Measurements from ENCODE around the gene GTF3C1. TPM values are rescaled to one million over a fixed set of nuclear protein-coding genes. Genes with fewer than 3 reads are reported as not detected.

GTF3C1 gene
- polyA plus RNA-seq, 1 donor from 2014 or later, result 54.0 TPM

DNA sequence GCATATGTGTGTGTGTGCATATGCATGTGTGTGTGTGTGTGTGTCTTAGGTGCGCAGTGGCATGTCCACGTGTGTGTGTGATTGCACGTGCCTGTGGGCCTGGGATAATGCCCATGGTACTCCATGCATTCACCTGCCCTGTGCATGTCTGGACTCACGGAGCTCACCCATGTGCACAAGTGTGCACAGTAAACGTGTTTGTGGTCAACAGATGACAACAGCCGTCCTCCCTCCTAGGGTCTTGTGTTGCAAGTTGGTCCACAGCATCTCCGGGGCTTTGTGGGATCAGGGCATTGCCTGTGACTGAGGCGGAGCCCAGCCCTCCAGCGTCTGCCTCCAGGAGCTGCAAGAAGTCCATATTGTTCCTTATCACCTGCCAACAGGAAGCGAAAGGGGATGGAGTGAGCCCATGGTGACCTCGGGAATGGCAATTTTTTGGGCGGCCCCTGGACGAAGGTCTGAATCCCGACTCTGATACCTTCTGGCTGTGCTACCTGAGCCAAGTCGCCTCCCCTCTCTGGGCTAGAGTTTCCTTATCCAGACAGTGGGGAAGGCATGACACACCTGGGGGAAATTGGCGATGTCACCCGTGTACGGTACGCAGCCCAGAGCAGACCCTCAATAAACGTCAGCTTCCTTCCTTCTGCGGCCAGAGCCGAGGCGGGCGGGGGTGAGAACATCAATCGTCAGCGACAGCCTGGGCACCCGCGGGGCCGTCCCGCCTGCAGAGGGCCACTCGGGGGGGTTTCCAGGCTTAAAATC is 100.1 kb downstream of the GTF3C1 start:
- no peaks in the 10 kb centered on the region for H3F3A ChIP-seq (ENCODE audit: insufficient read depth, low read length, poor library complexity, severe bottlenecking)
- no peaks in the 10 kb centered on the region for H3K79me2 ChIP-seq (replicated peaks; ENCODE audit: insufficient read depth, low read length)
- TF ChIP-seq EP300 (conservative IDR thresholded peaks at IDR 0.05; ENCODE audit: poor library complexity, severe bottlenecking), result no peak
- TF ChIP-seq POLR2AphosphoS5 (IDR thresholded peaks at IDR 0.05), result no peak
- TF ChIP-seq, protein P1, sequence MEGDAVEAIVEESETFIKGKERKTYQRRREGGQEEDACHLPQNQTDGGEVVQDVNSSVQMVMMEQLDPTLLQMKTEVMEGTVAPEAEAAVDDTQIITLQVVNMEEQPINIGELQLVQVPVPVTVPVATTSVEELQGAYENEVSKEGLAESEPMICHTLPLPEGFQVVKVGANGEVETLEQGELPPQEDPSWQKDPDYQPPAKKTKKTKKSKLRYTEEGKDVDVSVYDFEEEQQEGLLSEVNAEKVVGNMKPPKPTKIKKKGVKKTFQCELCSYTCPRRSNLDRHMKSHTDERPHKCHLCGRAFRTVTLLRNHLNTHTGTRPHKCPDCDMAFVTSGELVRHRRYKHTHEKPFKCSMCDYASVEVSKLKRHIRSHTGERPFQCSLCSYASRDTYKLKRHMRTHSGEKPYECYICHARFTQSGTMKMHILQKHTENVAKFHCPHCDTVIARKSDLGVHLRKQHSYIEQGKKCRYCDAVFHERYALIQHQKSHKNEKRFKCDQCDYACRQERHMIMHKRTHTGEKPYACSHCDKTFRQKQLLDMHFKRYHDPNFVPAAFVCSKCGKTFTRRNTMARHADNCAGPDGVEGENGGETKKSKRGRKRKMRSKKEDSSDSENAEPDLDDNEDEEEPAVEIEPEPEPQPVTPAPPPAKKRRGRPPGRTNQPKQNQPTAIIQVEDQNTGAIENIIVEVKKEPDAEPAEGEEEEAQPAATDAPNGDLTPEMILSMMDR (IDR thresholded peaks at IDR 0.05; ENCODE audit: poor library complexity, severe bottlenecking), result no peak
- no peak for TF ChIP-seq MXI1 (conservative IDR thresholded peaks at IDR 0.05; ENCODE audit: poor library complexity, severe bottlenecking)
- no peak for TF ChIP-seq RAD21 (conservative IDR thresholded peaks at IDR 0.05)
- no peak for TF ChIP-seq EZH2 (IDR thresholded peaks at IDR 0.05; ENCODE audit: borderline replicate concordance, insufficient read depth, low read length, poor library complexity, severe bottlenecking)
- no peaks in the 10 kb centered on the region for H3K9me2 ChIP-seq (ENCODE audit: insufficient read depth, low read length)
- H4K20me1 ChIP-seq (ENCODE audit: insufficient read depth), result no peaks in the 10 kb centered on the region
- H3K9me3 ChIP-seq (ENCODE audit: low read length), result no peaks in the 10 kb centered on the region
- no peak overlapping the region for H3K4me3 ChIP-seq (ENCODE audit: low read length)
- no peaks in the 10 kb centered on the region for H3K36me3 ChIP-seq (ENCODE audit: insufficient read depth, low read length)
- H3K27ac ChIP-seq (ENCODE audit: low read length), result no peak overlapping the region
- H3K27me3 ChIP-seq (ENCODE audit: insufficient read depth, low read depth, low read length), result no peaks in the 10 kb centered on the region
- H3K4me2 ChIP-seq (ENCODE audit: low read length), result no peak overlapping the region
- H2AFZ ChIP-seq (ENCODE audit: low read depth, low read length), result no peak overlapping the region
- H3K9ac ChIP-seq (ENCODE audit: low read length), result no peak overlapping the region

DNA sequence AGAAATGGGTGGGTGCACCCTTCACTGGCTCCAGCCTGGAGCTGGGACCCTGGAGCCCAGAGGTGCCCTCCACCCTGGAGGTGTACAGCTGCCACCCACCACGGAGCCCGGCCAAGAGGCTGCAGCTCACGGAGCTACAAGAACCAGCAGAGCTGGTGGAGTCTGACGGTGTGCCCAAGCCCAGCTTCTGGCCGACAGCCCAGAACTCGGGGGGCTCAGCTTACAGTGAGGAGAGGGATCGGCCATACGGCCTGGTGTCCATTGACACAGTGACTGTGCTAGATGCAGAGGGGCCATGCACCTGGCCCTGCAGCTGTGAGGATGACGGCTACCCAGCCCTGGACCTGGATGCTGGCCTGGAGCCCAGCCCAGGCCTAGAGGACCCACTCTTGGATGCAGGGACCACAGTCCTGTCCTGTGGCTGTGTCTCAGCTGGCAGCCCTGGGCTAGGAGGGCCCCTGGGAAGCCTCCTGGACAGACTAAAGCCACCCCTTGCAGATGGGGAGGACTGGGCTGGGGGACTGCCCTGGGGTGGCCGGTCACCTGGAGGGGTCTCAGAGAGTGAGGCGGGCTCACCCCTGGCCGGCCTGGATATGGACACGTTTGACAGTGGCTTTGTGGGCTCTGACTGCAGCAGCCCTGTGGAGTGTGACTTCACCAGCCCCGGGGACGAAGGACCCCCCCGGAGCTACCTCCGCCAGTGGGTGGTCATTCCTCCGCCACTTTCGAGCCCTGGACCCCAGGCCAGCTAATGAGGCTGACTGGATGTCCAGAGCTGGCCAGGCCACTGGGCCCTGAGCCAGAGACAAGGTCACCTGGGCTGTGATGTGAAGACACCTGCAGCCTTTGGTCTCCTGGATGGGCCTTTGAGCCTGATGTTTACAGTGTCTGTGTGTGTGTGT is 100.9 kb downstream of the GTF3C1 start:
- Histone ChIP-seq H3K27me3 (ENCODE audit: insufficient read depth, low read depth, low read length) (no peaks in the 10 kb centered on the region), H3K79me2 (replicated peaks; ENCODE audit: insufficient read depth, low read length) (no peaks in the 10 kb centered on the region), H4K20me1 (ENCODE audit: insufficient read depth) (no peaks in the 10 kb centered on the region), H3K9ac (ENCODE audit: low read length) (no peak overlapping the region), H3K9me3 (ENCODE audit: low read length) (no peaks in the 10 kb centered on the region), H3F3A (ENCODE audit: insufficient read depth, low read length, poor library complexity, severe bottlenecking) (no peaks in the 10 kb centered on the region), H3K27ac (ENCODE audit: low read length) (no peak overlapping the region), H3K9me2 (ENCODE audit: insufficient read depth, low read length) (no peaks in the 10 kb centered on the region), H3K36me3 (ENCODE audit: insufficient read depth, low read length) (no peaks in the 10 kb centered on the region), H3K4me2 (ENCODE audit: low read length) (no peak overlapping the region), H3K4me3 (ENCODE audit: low read length) (no peak overlapping the region), H2AFZ (ENCODE audit: low read depth, low read length) (no peak overlapping the region)
- no peak for TF ChIP-seq RAD21 (conservative IDR thresholded peaks at IDR 0.05)
- TF ChIP-seq TAF1 (IDR thresholded peaks at IDR 0.05; ENCODE audit: low read depth), result no peak
- TF ChIP-seq, protein P1 (IDR thresholded peaks at IDR 0.05; ENCODE audit: poor library complexity, severe bottlenecking), result no peak
- TF ChIP-seq, protein P2, sequence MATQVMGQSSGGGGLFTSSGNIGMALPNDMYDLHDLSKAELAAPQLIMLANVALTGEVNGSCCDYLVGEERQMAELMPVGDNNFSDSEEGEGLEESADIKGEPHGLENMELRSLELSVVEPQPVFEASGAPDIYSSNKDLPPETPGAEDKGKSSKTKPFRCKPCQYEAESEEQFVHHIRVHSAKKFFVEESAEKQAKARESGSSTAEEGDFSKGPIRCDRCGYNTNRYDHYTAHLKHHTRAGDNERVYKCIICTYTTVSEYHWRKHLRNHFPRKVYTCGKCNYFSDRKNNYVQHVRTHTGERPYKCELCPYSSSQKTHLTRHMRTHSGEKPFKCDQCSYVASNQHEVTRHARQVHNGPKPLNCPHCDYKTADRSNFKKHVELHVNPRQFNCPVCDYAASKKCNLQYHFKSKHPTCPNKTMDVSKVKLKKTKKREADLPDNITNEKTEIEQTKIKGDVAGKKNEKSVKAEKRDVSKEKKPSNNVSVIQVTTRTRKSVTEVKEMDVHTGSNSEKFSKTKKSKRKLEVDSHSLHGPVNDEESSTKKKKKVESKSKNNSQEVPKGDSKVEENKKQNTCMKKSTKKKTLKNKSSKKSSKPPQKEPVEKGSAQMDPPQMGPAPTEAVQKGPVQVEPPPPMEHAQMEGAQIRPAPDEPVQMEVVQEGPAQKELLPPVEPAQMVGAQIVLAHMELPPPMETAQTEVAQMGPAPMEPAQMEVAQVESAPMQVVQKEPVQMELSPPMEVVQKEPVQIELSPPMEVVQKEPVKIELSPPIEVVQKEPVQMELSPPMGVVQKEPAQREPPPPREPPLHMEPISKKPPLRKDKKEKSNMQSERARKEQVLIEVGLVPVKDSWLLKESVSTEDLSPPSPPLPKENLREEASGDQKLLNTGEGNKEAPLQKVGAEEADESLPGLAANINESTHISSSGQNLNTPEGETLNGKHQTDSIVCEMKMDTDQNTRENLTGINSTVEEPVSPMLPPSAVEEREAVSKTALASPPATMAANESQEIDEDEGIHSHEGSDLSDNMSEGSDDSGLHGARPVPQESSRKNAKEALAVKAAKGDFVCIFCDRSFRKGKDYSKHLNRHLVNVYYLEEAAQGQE (IDR thresholded peaks at IDR 0.05; ENCODE audit: borderline replicate concordance), result no peak
- TF ChIP-seq EZH2 (IDR thresholded peaks at IDR 0.05; ENCODE audit: borderline replicate concordance, insufficient read depth, low read length, poor library complexity, severe bottlenecking), result no peak
- TF ChIP-seq SMC3 (conservative IDR thresholded peaks at IDR 0.05; ENCODE audit: poor library complexity), result no peak
- no peak for TF ChIP-seq POLR2AphosphoS5 (IDR thresholded peaks at IDR 0.05)
- no peak for TF ChIP-seq MXI1 (conservative IDR thresholded peaks at IDR 0.05; ENCODE audit: poor library complexity, severe bottlenecking)
- TF ChIP-seq EP300 (conservative IDR thresholded peaks at IDR 0.05; ENCODE audit: poor library complexity, severe bottlenecking), result no peak
